GM12891 (cell line): ENCODE data around the gene CAPN10.

ENCODE experiments used
- POLR2A ChIP-seq: IDR thresholded peaks from 2 replicates; pipeline ENCODE4 v1.6.1; 2011; ENCODE audit warnings: low read depth, low read length, control low read depth
- POLR2AphosphoS5 ChIP-seq: IDR thresholded peaks from 2 replicates; pipeline ENCODE4 v1.6.1; 2011; ENCODE audit warnings: low read depth, low read length, control low read depth

- no peak for TF ChIP-seq POLR2A
- TF ChIP-seq POLR2AphosphoS5: no peak
Observed at GRCh38 chr2:240646900-240647502, 60.5 kb downstream of the CAPN10 start.
